ENCODE results near the gene QRICH1. TPM values are rescaled to one million over a fixed set of nuclear protein-coding genes. Genes with fewer than 3 reads are reported as not detected.

The QRICH1 gene
- total and polyA plus RNA-seq, 2 donors (not counting 3 experiments of a cell fraction or from before 2014, with no cell fraction given) = 89.7 to 116 TPM

DNA sequence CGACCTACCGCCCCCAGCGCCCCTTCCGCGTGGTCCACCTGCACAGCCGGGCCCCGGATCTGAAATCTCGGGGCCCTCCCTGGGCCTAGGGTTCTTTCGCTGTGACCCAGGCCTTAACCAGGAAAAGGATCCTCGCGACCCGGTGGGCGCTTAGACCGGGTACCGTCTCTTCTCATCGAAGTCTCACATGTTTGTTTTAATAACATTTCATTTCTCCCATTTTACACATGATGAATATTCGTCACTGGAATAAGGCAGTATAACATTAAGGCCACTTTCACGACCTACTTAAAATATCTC, 75.2 kb downstream of the QRICH1 start:
- no peaks in the 10 kb centered on the region for H3K27me3 ChIP-seq (ENCODE audit: control insufficient read depth in 2 of 2, insufficient read depth in 2 of 2, low read length in 2 of 2)
- H3K4me1 ChIP-seq (ENCODE audit: control insufficient read depth, extremely low read depth, insufficient read depth, low read length) = peaks cover 31% of the 10 kb centered on the region
- peaks cover 23% of the 10 kb centered on the region for H3K79me2 ChIP-seq (ENCODE audit: control insufficient read depth, insufficient read depth, low read length)
- no peak for FAIRE-seq
- H3K36me3 ChIP-seq (ENCODE audit: control insufficient read depth in 2 of 2, extremely low read depth in 1 of 2, insufficient read depth in 2 of 2, low read length in 2 of 2) = peaks cover 5 to 30% of the 10 kb centered on the region in 2 experiments
- ChIA-PET POLR2A (interaction anchor here (4.2 kb wide), 1 partner anchor 11 kb away, joined by 17 read pairs; the partner anchor contains the start of gene WDR6), CTCF (interaction anchor here (8.3 kb wide), 1 partner anchor 31 kb away, joined by 127 read pairs; the partner anchor contains the start of gene P4HTM)
- H3K9me1 ChIP-seq (replicated peaks; ENCODE audit: control insufficient read depth, extremely low read depth, insufficient read depth, low read length) = no peaks in the 10 kb centered on the region
- peak overlapping the region; percentile 59 for H3K9ac ChIP-seq (replicated peaks; ENCODE audit: extremely low read depth, insufficient read depth, low read length)
- TF ChIP-seq MYC (IDR thresholded peaks at IDR 0.05; ENCODE audit: low read depth, low read length) (no peak), POLR2A (IDR thresholded peaks at IDR 0.05; ENCODE audit: low read depth, low read length) (peak; percentile 22)
- BruUV-seq (replicated peaks) = no TSS peak
- intact Hi-C loops (cut with micrococcal nuclease) (no loop called here), dilution Hi-C loops (cut with MboI; ENCODE audit: extremely low pct_ligation_motif_present, low sequenced_read_pairs) (no loop called here)
- no peaks in the 10 kb centered on the region for H4K20me1 ChIP-seq (replicated peaks; ENCODE audit: control insufficient read depth, extremely low read depth, insufficient read depth, low read length)
- peak overlapping the region; percentile 56 for H2AFZ ChIP-seq (ENCODE audit: low read depth, low read length)
- H3K9me3 ChIP-seq (replicated peaks; ENCODE audit: control insufficient read depth, insufficient read depth, low read length) = no peaks in the 10 kb centered on the region
- H3K4me2 ChIP-seq (ENCODE audit: insufficient read depth, low read length) = peak overlapping the region; percentile 68
- H3K4me3 ChIP-seq (replicated peaks in 1 of 3; ENCODE audit: insufficient read depth in 1 of 3, low read depth in 1 of 3, low read length in 3 of 3) = peak overlapping the region; percentile 69 to 78 (median 70)
- peak overlapping the region; percentile 36 for H3K27ac ChIP-seq (ENCODE audit: insufficient read depth, low read depth, low read length)
- DNase-seq (ENCODE audit: low read depth, low spot score) = no peak

DNA sequence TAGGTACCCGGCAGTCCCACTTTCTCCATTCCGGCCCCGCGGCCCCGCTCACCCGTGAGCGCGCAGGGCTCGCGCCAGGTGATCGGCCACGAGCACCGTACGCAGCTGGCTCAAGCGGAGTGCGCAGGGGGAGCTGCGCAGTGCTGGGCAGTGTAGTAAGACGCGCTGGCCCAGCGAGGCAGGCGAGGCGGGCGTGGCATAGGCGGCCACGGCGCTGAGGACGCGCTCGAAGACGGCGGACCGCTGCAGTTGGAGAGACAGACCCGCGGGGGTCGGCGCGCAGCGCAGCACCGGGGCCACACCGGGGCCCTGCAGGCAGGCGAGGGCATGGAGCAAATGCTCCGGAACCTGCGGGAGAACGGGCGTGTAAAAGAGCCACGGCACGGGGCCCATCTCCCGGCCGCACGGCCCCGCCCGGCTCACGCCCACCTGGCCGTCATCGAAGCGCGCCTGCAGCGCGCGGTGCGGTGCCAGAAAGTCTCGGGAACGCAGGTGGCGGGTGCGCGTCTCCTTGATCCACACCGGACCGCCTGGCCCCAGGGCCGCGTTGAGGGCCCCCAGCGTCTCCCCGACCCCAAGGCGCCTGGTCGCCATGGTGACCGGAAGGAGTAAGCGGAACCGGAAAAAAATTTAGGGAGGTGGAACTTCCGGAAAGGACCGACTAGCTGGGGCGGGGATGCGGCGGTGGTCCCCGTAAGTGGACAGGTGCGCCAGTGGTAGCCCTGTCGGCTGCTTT, 75.7 kb downstream of the QRICH1 start, which contains the start of gene DALRD3:
TSS of gene DALRD3 (minus strand) at position 610 of the 736 bp plus-strand sequence. CDS start at position 594, 16 bp downstream.
- FAIRE-seq = peak; percentile 70
- Histone ChIP-seq H3K79me2 (ENCODE audit: control insufficient read depth, insufficient read depth, low read length) (peaks cover 21% of the 10 kb centered on the region), H3K36me3 (ENCODE audit: control insufficient read depth in 2 of 2, extremely low read depth in 1 of 2, insufficient read depth in 2 of 2, low read length in 2 of 2) (peaks cover 5 to 34% of the 10 kb centered on the region in 2 experiments)

More for the DNA sequence above, 75.7 kb downstream of the QRICH1 start, which contains the start of gene DALRD3:
- BruUV-seq (replicated peaks) = no TSS peak
- CTCF ChIA-PET = interaction anchor here (1.4 to 8.3 kb wide), 2 partner anchors 11 to 30 kb away, joined by 10 to 127 read pairs; partner anchors contain the start of genes P4HTM and WDR6
- dilution Hi-C loops (cut with MboI; ENCODE audit: extremely low pct_ligation_motif_present, low sequenced_read_pairs) (no loop called here), intact Hi-C loops (cut with micrococcal nuclease) (no loop called here)
- DNase-seq (ENCODE audit: low read depth, low spot score) = peak; percentile 68
- H3K4me1 ChIP-seq (ENCODE audit: control insufficient read depth, extremely low read depth, insufficient read depth, low read length) = peaks cover 29% of the 10 kb centered on the region
- no peaks in the 10 kb centered on the region for H3K9me3 ChIP-seq (replicated peaks; ENCODE audit: control insufficient read depth, insufficient read depth, low read length)
- H2AFZ ChIP-seq (ENCODE audit: low read depth, low read length) = peak within 1 kb of the TSS; percentile 56
- H3K27me3 ChIP-seq (ENCODE audit: control insufficient read depth in 2 of 2, insufficient read depth in 2 of 2, low read length in 2 of 2) = no peaks in the 10 kb centered on the region
- H3K27ac ChIP-seq (ENCODE audit: insufficient read depth, low read depth, low read length) = peak within 1 kb of the TSS; percentile 36
- H3K9me1 ChIP-seq (replicated peaks; ENCODE audit: control insufficient read depth, extremely low read depth, insufficient read depth, low read length) = no peaks in the 10 kb centered on the region
- peak within 1 kb of the TSS; percentile 69 to 78 (median 70) for H3K4me3 ChIP-seq (replicated peaks in 1 of 3; ENCODE audit: insufficient read depth in 1 of 3, low read depth in 1 of 3, low read length in 3 of 3)
- POLR2A ChIA-PET = interaction anchor here (0.9 to 4.2 kb wide), 2 partner anchors 10 to 11 kb away, joined by 4 to 17 read pairs; partner anchors contain the start of genes IMPDH2 and WDR6
- no peak for TF ChIP-seq GATA2 (IDR thresholded peaks at IDR 0.05; ENCODE audit: insufficient read depth, insufficient read length, low read depth, low read length)
- no peak for TF ChIP-seq JUN (IDR thresholded peaks at IDR 0.05; ENCODE audit: borderline replicate concordance, insufficient read depth, insufficient read length, low read depth)
- TF ChIP-seq CTCF (IDR thresholded peaks at IDR 0.05; ENCODE audit: extremely low read depth in 1 of 2, insufficient read depth in 1 of 2, low read depth in 1 of 2, low read length in 2 of 2) = no peak
- TF ChIP-seq POLR2A (IDR thresholded peaks at IDR 0.05; ENCODE audit: low read depth, low read length) = peak; percentile 70
- no peak for TF ChIP-seq EZH2 (IDR thresholded peaks at IDR 0.05; ENCODE audit: borderline replicate concordance, low read depth, low read length, severe bottlenecking)
- TF ChIP-seq, protein P1, sequence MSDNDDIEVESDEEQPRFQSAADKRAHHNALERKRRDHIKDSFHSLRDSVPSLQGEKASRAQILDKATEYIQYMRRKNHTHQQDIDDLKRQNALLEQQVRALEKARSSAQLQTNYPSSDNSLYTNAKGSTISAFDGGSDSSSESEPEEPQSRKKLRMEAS (IDR thresholded peaks at IDR 0.05; ENCODE audit: insufficient read depth, insufficient read length) = no peak
- peak; percentile 65 for TF ChIP-seq POLR2AphosphoS5 (IDR thresholded peaks at IDR 0.05; ENCODE audit: insufficient read depth, low read depth, low read length)
- TF ChIP-seq FOS (IDR thresholded peaks at IDR 0.05; ENCODE audit: borderline replicate concordance, insufficient read depth, low read length) = no peak
- TF ChIP-seq MYC (IDR thresholded peaks at IDR 0.05; ENCODE audit: low read depth, low read length) = no peak
- peak within 1 kb of the TSS; percentile 68 for H3K4me2 ChIP-seq (ENCODE audit: insufficient read depth, low read length)
- peak within 1 kb of the TSS; percentile 59 for H3K9ac ChIP-seq (replicated peaks; ENCODE audit: extremely low read depth, insufficient read depth, low read length)
- H4K20me1 ChIP-seq (replicated peaks; ENCODE audit: control insufficient read depth, extremely low read depth, insufficient read depth, low read length) = no peaks in the 10 kb centered on the region
